ENCODE results near the gene SLC37A1.

DNA sequence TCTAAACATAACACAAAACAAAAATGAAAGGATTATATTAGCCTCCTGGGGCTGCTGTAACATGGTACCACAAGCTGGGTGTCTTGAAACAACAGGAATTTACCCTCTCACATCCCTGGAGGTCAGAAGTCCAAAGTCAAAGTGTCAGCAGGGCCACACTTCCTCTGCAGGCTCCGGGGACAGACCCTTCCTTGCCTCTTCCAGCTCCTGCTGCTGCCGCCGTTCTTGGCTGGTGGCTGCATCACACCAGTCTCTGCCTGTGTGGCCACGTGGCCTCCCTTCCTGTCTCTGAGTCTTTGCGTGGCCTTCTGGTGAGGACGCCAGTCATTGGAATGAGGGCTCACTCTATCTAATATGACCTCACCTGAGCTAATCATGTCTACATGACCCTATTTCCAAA lies 8.2 kb downstream of the SLC37A1 start:
- TF ChIP-seq, protein P1, sequence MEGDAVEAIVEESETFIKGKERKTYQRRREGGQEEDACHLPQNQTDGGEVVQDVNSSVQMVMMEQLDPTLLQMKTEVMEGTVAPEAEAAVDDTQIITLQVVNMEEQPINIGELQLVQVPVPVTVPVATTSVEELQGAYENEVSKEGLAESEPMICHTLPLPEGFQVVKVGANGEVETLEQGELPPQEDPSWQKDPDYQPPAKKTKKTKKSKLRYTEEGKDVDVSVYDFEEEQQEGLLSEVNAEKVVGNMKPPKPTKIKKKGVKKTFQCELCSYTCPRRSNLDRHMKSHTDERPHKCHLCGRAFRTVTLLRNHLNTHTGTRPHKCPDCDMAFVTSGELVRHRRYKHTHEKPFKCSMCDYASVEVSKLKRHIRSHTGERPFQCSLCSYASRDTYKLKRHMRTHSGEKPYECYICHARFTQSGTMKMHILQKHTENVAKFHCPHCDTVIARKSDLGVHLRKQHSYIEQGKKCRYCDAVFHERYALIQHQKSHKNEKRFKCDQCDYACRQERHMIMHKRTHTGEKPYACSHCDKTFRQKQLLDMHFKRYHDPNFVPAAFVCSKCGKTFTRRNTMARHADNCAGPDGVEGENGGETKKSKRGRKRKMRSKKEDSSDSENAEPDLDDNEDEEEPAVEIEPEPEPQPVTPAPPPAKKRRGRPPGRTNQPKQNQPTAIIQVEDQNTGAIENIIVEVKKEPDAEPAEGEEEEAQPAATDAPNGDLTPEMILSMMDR (conservative IDR thresholded peaks at IDR 0.05): no peak
- no peak for TF ChIP-seq EZH2 (IDR thresholded peaks at IDR 0.05; ENCODE audit: low read depth)
